ENCODE measurements around the gene SCYGR8.
A peak's percentile ranks its signal among the peaks of the same experiment; 100 is the strongest.

SCYGR8 gene

DNA sequence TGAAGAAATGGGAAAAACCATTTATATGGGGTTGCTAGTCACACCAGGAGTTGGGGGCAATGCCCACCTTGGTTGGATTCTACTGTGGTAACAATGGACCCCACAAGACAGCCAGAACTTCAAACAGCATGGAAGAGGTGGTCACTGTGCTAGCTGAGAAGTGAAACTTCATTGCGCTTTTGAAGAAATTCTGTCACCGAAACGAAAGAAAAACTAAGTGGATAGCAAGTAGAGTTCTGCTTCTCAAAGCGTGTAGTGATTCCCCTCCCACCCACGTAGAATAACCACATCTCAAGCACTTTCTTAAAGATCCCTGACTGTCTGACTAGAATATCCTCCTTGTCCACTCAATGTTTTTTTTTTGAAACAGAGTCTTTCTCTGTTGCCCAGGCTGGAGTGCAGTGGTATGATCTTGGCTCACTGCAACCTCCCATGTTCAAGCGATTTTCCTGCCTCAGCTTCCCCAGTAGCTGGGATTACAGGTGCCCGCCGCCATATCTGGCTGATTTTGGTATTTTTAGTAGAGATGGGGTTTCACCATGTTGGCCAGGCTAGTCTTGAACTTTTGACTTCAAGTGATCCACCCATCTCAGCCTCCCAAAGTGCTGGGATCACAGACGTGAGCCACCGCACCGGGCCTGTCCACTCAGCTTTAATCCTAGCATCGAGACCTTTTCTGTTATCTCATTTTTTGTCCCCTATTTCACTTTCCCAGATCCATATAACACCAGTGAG is 37.9 kb downstream of the SCYGR8 start:
- Histone ChIP-seq H3K27ac (ENCODE audit: low read length, poor library complexity, severe bottlenecking) (no peak overlapping the region), H3K9ac (ENCODE audit: low read length) (no peak overlapping the region), H2BK15ac (ENCODE audit: low read depth, poor library complexity, severe bottlenecking) (no peak overlapping the region), H3K4me3 (ENCODE audit: insufficient read depth in 1 of 2, low read depth in 1 of 2, low read length in 2 of 2) (no peak overlapping the region), H3K4ac (ENCODE audit: low read depth in 1 of 2, low read length in 2 of 2) (no peak overlapping the region), H3K18ac (ENCODE audit: low read depth in 1 of 2, low read length in 2 of 2) (no peak overlapping the region), H3K4me1 (ENCODE audit: control insufficient read depth, insufficient read depth, low read depth, low read length) (no peaks in the 10 kb centered on the region), H2AFZ (ENCODE audit: low read depth, low read length) (no peak overlapping the region), H3K36me3 (ENCODE audit: control insufficient read depth in 1 of 2, insufficient read depth in 2 of 2, low read depth in 1 of 2, low read length in 2 of 2) (no peaks in the 10 kb centered on the region), H4K8ac (ENCODE audit: low read length) (no peak overlapping the region), H3K14ac (ENCODE audit: low read length in 2 of 2) (no peak overlapping the region), H2BK5ac (ENCODE audit: low read depth, low read length, poor library complexity, severe bottlenecking) (no peak overlapping the region), H2BK12ac (ENCODE audit: low read length in 2 of 2) (no peak overlapping the region), H3K23ac (ENCODE audit: low read length in 2 of 2) (no peak overlapping the region), H3K9me3 (ENCODE audit: control insufficient read depth, low read length) (no peaks in the 10 kb centered on the region), H3K4me2 (ENCODE audit: low read length, poor library complexity, severe bottlenecking) (no peak overlapping the region), H2BK120ac (ENCODE audit: low read depth, low read length) (no peak overlapping the region), H3K27me3 (ENCODE audit: control insufficient read depth in 1 of 2, insufficient read depth in 1 of 2, low read length in 2 of 2) (no peaks in the 10 kb centered on the region), H3K79me1 (replicated peaks; ENCODE audit: low read length, poor library complexity, severe bottlenecking) (no peaks in the 10 kb centered on the region), H2AK5ac (ENCODE audit: low read length, severe bottlenecking) (no peak overlapping the region), H4K91ac (ENCODE audit: low read length) (no peak overlapping the region)
- no peak for DNase-seq
- WGBS, result 93% methylated on average over 10 of the region's 12 CpGs

DNA sequence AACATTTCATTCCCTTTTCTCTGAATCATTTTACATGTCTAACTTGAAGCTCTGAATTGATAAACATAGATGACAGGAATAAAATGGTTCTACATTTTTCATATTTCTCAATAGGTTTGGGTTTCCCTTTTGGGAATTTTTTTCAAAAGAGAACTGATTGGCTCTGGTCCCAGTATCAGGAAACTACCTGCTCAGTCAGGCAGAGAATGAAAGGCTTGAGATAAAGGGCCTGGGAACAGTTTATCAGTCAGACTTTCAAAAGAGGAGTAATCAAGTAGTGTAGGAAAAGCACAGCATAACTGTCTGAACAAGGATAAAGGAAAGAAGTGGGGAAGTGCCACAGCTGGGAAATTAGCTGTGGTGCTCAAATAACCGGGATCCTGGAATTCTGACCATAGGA is 39.6 kb downstream of the SCYGR8 start:
- Histone ChIP-seq H3K4me3 (ENCODE audit: insufficient read depth in 1 of 2, low read depth in 1 of 2, low read length in 2 of 2) (no peak overlapping the region), H3K4me2 (ENCODE audit: low read length, poor library complexity, severe bottlenecking) (no peak overlapping the region), H2BK15ac (ENCODE audit: low read depth, poor library complexity, severe bottlenecking) (no peak overlapping the region), H3K9me3 (ENCODE audit: control insufficient read depth, low read length) (no peaks in the 10 kb centered on the region), H2AK5ac (ENCODE audit: low read length, severe bottlenecking) (no peak overlapping the region), H3K14ac (ENCODE audit: low read length in 2 of 2) (no peak overlapping the region), H3K9ac (ENCODE audit: low read length) (no peak overlapping the region), H4K91ac (ENCODE audit: low read length) (no peak overlapping the region), H4K8ac (ENCODE audit: low read length) (no peak overlapping the region), H3K27me3 (ENCODE audit: control insufficient read depth in 1 of 2, insufficient read depth in 1 of 2, low read length in 2 of 2) (no peaks in the 10 kb centered on the region), H3K79me1 (replicated peaks; ENCODE audit: low read length, poor library complexity, severe bottlenecking) (no peaks in the 10 kb centered on the region), H3K36me3 (ENCODE audit: control insufficient read depth in 1 of 2, insufficient read depth in 2 of 2, low read depth in 1 of 2, low read length in 2 of 2) (no peaks in the 10 kb centered on the region), H3K18ac (ENCODE audit: low read depth in 1 of 2, low read length in 2 of 2) (no peak overlapping the region), H3K4ac (ENCODE audit: low read depth in 1 of 2, low read length in 2 of 2) (no peak overlapping the region), H2BK12ac (ENCODE audit: low read length in 2 of 2) (no peak overlapping the region), H3K23ac (ENCODE audit: low read length in 2 of 2) (no peak overlapping the region), H3K4me1 (ENCODE audit: control insufficient read depth, insufficient read depth, low read depth, low read length) (no peaks in the 10 kb centered on the region), H2BK120ac (ENCODE audit: low read depth, low read length) (no peak overlapping the region), H2AFZ (ENCODE audit: low read depth, low read length) (no peak overlapping the region), H2BK5ac (ENCODE audit: low read depth, low read length, poor library complexity, severe bottlenecking) (no peak overlapping the region), H3K27ac (ENCODE audit: low read length, poor library complexity, severe bottlenecking) (no peak overlapping the region)
- DNase-seq, result no peak
- 73% methylated on average over 1 of the region's 1 CpG for WGBS

DNA sequence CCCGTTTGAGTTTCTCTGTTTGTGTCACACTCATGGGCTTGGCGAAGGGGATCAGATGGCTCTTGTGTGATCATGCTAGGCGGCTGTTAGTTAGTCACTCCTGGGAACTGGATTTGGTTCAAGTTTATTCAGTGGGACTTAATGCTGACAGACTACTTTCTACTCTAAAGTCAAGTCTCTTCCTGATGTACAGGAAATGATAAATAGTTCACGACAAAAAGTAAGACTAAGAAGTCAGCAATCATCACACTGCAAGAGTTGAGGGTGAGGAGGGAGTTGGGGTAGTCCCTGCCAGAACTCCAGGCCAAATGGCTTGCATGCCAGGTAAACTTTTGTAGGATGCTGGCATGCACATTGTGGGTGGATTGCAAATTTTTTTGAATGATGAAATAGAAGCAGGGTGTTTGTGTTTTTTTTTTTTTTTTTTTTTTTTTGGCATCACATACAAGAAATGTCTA is 42.9 kb downstream of the SCYGR8 start:
- Histone ChIP-seq H2BK12ac (ENCODE audit: low read length in 2 of 2) (no peak overlapping the region), H3K4ac (ENCODE audit: low read depth in 1 of 2, low read length in 2 of 2) (no peak overlapping the region), H4K8ac (ENCODE audit: low read length) (no peak overlapping the region), H3K18ac (ENCODE audit: low read depth in 1 of 2, low read length in 2 of 2) (no peak overlapping the region), H2BK5ac (ENCODE audit: low read depth, low read length, poor library complexity, severe bottlenecking) (no peak overlapping the region), H3K4me3 (ENCODE audit: insufficient read depth in 1 of 2, low read depth in 1 of 2, low read length in 2 of 2) (no peak overlapping the region), H3K79me1 (replicated peaks; ENCODE audit: low read length, poor library complexity, severe bottlenecking) (no peaks in the 10 kb centered on the region), H3K4me1 (ENCODE audit: control insufficient read depth, insufficient read depth, low read depth, low read length) (no peaks in the 10 kb centered on the region), H2AFZ (ENCODE audit: low read depth, low read length) (no peak overlapping the region), H3K27ac (ENCODE audit: low read length, poor library complexity, severe bottlenecking) (no peak overlapping the region), H3K14ac (ENCODE audit: low read length in 2 of 2) (no peak overlapping the region), H3K27me3 (ENCODE audit: control insufficient read depth in 1 of 2, insufficient read depth in 1 of 2, low read length in 2 of 2) (no peaks in the 10 kb centered on the region), H3K9ac (ENCODE audit: low read length) (no peak overlapping the region), H2BK15ac (ENCODE audit: low read depth, poor library complexity, severe bottlenecking) (no peak overlapping the region), H3K4me2 (ENCODE audit: low read length, poor library complexity, severe bottlenecking) (no peak overlapping the region), H2BK120ac (ENCODE audit: low read depth, low read length) (no peak overlapping the region), H3K9me3 (ENCODE audit: control insufficient read depth, low read length) (no peaks in the 10 kb centered on the region), H4K91ac (ENCODE audit: low read length) (no peak overlapping the region), H3K36me3 (ENCODE audit: control insufficient read depth in 1 of 2, insufficient read depth in 2 of 2, low read depth in 1 of 2, low read length in 2 of 2) (no peaks in the 10 kb centered on the region), H3K23ac (ENCODE audit: low read length in 2 of 2) (no peak overlapping the region), H2AK5ac (ENCODE audit: low read length, severe bottlenecking) (no peak overlapping the region)
- no peak for DNase-seq
- WGBS, result 91% methylated on average over 4 of the region's 4 CpGs

DNA sequence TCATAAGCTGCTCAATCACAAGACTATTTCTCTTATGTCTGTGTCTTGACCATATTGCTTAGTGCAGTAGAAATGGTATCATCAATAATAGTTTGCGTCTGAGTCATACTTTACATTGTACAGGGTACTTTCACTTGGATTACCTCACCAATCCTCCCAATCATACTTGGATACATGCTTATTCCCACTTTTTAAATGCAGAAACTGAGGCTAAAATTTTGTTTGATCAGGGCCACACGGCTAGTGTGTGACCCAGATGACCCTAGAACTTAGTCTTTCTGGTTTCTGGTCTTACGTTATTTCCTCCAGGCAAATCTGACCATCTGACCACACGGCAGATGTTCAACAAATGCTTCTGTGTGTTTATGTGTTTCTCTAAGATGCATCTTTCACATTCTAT is 44.1 kb downstream of the SCYGR8 start:
- Histone ChIP-seq H3K27me3 (ENCODE audit: control insufficient read depth in 1 of 2, insufficient read depth in 1 of 2, low read length in 2 of 2) (no peaks in the 10 kb centered on the region), H4K91ac (ENCODE audit: low read length) (no peak overlapping the region), H3K9ac (ENCODE audit: low read length) (no peak overlapping the region), H3K27ac (ENCODE audit: low read length, poor library complexity, severe bottlenecking) (no peak overlapping the region), H3K79me1 (replicated peaks; ENCODE audit: low read length, poor library complexity, severe bottlenecking) (no peaks in the 10 kb centered on the region), H2BK15ac (ENCODE audit: low read depth, poor library complexity, severe bottlenecking) (no peak overlapping the region), H3K4me1 (ENCODE audit: control insufficient read depth, insufficient read depth, low read depth, low read length) (no peaks in the 10 kb centered on the region), H3K9me3 (ENCODE audit: control insufficient read depth, low read length) (no peaks in the 10 kb centered on the region), H2BK120ac (ENCODE audit: low read depth, low read length) (no peak overlapping the region), H2AFZ (ENCODE audit: low read depth, low read length) (no peak overlapping the region), H4K8ac (ENCODE audit: low read length) (no peak overlapping the region), H2BK5ac (ENCODE audit: low read depth, low read length, poor library complexity, severe bottlenecking) (no peak overlapping the region), H3K18ac (ENCODE audit: low read depth in 1 of 2, low read length in 2 of 2) (no peak overlapping the region), H3K36me3 (ENCODE audit: control insufficient read depth in 1 of 2, insufficient read depth in 2 of 2, low read depth in 1 of 2, low read length in 2 of 2) (no peaks in the 10 kb centered on the region), H3K4me2 (ENCODE audit: low read length, poor library complexity, severe bottlenecking) (no peak overlapping the region), H2AK5ac (ENCODE audit: low read length, severe bottlenecking) (no peak overlapping the region), H3K23ac (ENCODE audit: low read length in 2 of 2) (no peak overlapping the region), H3K14ac (ENCODE audit: low read length in 2 of 2) (no peak overlapping the region), H2BK12ac (ENCODE audit: low read length in 2 of 2) (no peak overlapping the region), H3K4ac (ENCODE audit: low read depth in 1 of 2, low read length in 2 of 2) (no peak overlapping the region), H3K4me3 (ENCODE audit: insufficient read depth in 1 of 2, low read depth in 1 of 2, low read length in 2 of 2) (no peak overlapping the region)
- peak; percentile 53 for DNase-seq
- WGBS, result 62% methylated on average over 3 of the region's 4 CpGs

Data from mesenchymal stem cell (in vitro differentiated cells and primary cell).